GM18526 (cell line): Measurements from ENCODE around the gene CCDC180.

Source experiments
- POLR2A ChIP-seq: IDR thresholded peaks from 3 replicates; pipeline ENCODE4 v1.6.1; 2011; ENCODE audit not compliant: insufficient read length; ENCODE audit errors: extremely low read depth

CCDC180 gene

DNA sequence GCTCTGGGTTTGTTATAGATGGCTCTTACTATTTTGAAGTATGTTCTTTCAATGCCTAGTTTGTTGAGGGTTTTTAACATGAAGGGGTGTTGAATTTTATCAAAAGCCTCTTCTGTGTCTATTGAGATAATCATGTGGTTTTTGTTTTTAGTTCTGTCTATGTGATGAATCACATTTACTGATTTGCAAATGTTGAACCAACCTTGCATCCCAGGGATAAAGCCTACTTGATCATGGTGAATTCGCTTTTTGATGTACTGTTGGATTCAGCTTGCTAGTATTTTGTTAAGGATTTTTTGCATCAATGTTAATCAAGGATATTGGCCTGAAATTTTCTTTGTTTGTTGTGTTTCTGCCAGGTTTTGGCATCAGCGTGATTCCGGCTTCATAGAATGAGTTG lies 25.5 kb downstream of the CCDC180 start:
- TF ChIP-seq POLR2A = no peak

DNA sequence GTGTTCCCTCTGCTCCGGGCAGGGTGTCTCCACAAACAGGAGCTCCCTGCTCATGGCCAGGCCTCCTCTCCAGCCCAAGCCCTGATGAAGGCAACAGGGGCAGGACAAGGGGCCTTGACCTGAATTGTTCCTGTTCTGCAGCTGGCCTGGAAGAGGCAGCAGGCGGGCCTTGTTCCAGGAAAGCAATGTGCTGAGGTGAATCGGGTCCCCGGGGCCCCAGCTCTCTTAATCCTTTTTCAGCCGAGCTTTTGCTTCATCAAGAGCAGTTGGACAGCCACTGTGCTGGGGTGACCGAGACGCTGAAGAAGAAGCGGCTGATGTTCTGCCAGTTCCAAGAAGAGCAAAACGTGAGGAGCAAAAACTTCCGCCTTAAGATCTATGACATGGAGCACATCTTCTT lies 41.4 kb downstream of the CCDC180 start:
- TF ChIP-seq POLR2A = no peak

DNA sequence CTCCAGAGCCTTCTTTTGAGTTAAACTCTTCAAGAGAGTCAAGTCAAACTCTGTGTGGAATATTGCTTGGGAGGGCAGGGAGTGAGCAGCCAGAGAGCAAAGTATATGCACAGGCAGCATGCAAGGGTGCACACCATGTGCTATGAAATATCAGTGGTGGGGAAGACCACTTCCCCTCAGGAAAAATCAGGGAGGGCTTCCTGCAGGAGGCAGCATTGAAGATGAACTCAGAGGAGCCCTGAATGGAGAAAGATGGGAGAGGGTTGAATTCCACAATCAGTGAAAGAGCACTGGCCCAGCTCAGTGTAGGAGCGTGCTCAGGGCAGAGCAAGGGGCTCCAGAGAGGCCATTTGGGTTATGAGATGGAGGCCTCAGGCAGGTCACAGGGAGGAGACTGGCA lies 41.9 kb downstream of the CCDC180 start:
- no peak for TF ChIP-seq POLR2A

DNA sequence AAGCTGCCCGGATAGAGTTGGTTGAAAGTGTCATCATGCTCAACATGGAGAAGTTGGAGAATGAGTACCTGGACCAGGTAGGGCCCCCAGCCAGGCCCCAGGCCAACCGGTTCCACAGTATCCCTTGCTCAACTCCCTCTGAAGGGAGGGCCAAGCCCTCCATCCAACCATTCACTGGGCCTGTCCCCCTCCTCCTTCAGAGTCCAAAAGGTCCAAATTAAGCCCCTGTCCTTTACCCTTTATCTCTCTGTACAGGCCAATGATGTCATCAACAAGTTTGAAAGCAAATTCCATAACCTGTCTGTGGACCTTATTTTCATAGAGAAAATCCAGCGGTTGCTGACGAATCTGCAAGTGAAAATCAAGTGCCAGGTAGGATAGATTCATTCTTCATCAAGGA lies 47.2 kb downstream of the CCDC180 start:
- no peak for TF ChIP-seq POLR2A

DNA sequence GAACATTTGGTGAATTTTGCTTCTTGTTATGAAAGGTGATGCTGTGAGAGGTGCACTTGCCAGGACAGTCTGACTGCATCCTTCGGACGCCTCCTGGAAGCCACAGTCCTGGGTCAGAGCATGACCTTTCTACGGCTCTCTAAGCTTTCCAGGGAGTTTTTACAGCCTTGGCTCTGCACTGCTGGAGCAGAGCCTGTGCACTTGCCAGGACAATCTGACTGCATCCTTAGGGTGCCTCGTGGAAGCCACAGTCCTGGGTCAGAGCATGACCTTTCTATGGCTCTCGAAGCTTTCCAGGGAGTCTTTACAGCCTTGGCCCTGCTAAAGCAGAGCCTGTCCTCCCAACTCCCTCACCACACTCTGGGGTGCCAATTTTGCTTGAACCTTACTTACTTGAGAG lies 49.6 kb downstream of the CCDC180 start:
- no peak for TF ChIP-seq POLR2A
